Left colon (tissue), 2 donors: ENCODE results near the gene GRID2. TPM values are rescaled to one million over a fixed set of nuclear protein-coding genes. Genes with fewer than 3 reads are reported as not detected.

Source experiments
- ATAC-seq: fragments of 200-7000 bp; cut with Tn5 transposase; one replicate; pipeline ENCODE4 v1.9.1; 2020; ENCODE audit warnings: mild to moderate bottlenecking, moderate library complexity
- DNase-seq, 2 donors: peaks; one replicate each; pipeline ENCODE4 v3.0.0-alpha.2; 2020
- intact Hi-C, 2 donors: fragments of 100-400 bp; cut with DNase I in 1 of 2; cut with micrococcal nuclease in 1 of 2; formaldehyde crosslinking; loops; one replicate each; pipeline versions ENCODE4 v1.11.2 to v1.14.0; 2022; cut with DNase I, micrococcal nuclease
- total RNA-seq, 2 donors: library from RNA; stranded (reverse); fragmentation: NEBNext Ultra II Directional; extraction: Animal tissue kit (Norgen Biotek cat#: 25700); gene quantifications; one replicate each; pipeline ENCODE4 v1.2.1, GENCODE V29; 2021
- donor health status: DM: no; HTN: no; CAD: no.
- donor health status: DM: yes; HTN: yes; CAD: no.

Gene GRID2
- total RNA-seq, 2 donors from 2014 or later = not detected

DNA sequence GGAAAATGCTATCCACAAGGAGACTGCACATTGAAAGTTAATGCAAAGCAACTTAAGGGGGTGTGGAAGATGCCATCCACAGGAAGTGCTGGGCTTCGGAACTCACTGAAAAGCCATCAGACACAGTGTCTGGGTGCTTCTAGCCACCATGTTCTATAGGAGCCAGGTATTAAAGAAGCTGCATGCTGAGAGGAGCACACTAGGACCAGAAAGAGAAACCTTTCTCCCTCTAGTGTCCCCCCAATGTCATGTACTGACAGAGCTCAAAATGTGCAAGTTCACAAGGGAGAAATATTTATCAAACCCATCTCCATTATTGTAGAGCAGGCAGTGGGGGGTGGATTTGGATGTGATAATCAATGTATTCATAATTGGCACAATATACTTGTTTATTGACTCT is 510.9 kb downstream of the GRID2 start:
- intact Hi-C loops = no loop called here
- no peak for DNase-seq
- ATAC-seq = no peak

DNA sequence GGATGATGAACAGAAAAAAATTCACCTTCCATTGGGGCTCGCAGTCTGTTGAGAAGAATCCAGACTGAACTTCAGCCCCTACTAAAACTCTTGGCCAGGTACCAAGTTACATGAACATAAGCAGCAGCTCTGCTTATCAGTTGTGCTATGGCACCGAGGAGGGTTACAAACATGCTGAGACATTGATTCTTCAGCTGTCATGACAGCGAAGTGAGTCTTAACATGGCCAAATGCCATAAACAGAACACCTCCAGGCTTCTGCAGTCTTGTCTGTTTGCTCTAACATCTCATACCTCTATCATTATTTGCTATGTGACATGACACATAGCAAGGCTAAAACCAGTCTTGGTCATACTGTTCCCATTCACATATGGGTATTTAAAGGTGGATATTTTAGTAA is 521.5 kb downstream of the GRID2 start:
- ATAC-seq (no peak), DNase-seq (no peak)
- intact Hi-C loops = no loop called here

DNA sequence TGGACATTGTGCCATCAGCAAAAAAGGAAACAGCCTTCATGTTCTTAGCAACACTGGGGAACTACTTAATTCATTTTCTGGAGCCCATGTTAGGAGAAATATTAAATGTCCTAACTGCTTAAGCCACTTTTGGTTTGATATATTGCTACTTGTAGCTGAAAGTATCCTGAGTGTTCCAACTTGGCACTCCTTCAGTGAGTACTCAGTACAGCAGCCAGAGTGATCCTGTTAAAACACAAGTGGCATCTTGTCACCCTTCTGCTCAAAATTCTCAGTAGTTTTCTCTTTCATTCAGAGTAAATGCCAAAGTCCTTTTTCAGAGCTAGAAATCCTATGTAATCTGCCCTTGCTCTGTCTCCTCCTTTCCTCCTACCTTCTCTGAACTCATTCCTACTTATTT is 522.0 kb downstream of the GRID2 start:
- intact Hi-C loops = no loop called here
- no peak for ATAC-seq

DNA sequence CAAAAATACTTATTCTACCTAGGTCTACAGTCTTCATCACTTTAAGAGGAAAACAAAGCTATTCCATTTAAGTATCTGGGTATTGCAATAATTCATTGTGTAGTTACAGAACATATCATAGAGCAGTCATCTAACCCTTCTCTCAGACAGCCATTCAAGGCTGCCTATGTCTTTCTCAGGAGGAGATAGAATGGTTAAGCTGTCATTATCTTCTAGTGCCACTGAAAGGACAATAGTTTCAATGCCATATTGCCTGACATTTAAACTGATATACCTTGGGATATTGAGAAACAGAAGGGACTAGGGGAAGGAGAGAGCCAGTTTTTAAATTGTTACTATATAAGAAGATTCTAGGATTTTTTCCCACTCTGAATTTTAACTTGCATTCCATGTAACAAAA is 527.0 kb downstream of the GRID2 start:
- intact Hi-C loops = no loop called here
- ATAC-seq (no peak), DNase-seq (no peak)

More for the DNA sequence above, 522.0 kb downstream of the GRID2 start:
- no peak for DNase-seq

DNA sequence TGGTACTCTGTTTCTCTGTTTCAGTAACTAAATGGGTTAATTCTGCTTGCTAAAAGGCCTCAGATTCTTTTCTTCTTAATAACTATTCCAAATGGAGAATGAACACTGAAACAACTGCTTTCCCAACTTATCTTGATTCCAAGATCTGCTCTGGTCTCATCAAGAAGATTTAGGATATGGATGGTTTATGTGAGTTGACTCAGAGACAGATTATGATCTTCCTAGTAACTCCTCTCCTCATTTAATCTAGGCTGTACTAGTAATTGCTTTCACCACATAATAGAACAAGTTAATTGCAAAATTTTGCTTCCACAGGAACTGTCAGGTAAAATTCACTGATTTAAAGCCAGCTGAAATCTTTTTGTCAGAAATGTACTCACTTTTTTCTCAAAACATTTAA is 537.1 kb downstream of the GRID2 start:
- ATAC-seq (no peak), DNase-seq (no peak)
- intact Hi-C loops = no loop called here

DNA sequence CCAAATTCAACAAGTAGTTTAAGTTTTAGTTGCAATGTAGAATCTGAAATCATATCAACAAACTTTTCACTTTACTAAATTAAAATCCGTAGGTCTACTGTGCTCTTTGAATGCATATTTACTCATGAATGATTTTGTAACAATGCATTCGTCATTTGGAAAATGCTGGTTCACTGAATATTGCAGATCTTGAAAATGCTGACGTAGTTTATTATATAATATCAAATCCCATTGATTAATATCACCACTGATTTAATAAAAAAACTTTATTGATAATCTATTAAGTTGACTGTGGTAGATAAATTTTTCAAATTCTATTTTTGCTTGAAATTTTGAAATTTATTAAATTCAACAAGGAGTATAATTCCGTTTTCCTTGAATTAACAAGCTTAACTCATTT is 540.0 kb downstream of the GRID2 start:
- DNase-seq = no peak
- intact Hi-C loops = no loop called here
- no peak for ATAC-seq

DNA sequence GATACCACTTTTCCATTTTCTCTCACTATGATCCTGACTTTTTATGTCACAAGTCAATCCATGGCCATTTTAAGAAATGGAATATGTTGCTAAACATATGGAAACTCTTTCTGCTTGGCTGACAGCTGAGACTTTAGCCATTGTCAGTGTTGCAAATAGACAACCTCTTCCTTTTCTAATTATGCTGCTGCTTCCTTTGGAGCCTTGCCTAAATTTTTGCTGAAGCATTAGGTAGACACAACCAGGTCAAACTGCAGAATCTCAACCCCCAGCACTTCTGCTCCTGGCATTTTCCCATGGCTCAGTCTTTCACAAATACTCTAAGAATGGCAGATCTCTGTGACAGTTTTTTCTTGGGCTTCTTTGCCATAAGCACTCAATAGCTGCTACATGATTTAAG is 543.3 kb downstream of the GRID2 start:
- intact Hi-C loops = no loop called here
- ATAC-seq (no peak), DNase-seq (no peak)

DNA sequence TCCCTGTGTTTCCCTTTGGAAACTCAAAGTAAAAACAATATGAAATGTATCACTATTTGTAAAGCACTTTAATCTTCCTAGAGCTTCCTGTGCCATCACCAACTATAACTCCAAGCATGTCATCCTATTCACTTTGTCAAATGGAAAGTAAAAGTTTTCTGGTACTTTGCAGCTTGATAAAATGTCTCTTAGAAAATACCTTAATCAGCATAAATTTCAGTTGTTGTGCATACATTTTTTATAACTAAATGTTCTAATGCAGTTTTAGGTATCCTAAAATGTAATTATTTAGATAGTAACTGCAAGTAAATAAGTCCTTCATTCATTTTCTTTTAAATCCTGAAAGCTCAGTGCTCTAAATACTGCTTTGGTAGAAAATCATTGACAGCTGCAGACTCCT is 558.7 kb downstream of the GRID2 start:
- intact Hi-C loops = no loop called here
- ATAC-seq (no peak), DNase-seq (no peak)

DNA sequence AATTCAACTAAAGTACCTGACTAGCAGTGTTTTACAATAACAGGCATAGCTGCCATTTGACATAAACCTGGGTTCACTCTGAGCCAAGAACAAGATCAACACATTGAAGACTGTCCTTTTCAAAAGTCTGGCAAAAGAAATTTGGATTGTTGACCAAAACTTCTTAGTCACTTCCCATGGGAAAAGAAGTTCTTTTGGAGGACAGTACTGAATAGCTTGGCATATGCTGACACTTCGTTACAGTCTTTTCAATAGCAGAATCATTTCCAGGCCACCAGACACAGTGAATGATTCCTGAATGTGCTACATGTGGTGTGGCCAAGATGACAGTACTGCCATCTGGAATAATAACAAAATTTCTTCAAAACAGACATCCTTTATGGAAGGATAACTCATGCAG is 560.3 kb downstream of the GRID2 start:
- no peak for DNase-seq
- intact Hi-C loops = no loop called here
- ATAC-seq = no peak

DNA sequence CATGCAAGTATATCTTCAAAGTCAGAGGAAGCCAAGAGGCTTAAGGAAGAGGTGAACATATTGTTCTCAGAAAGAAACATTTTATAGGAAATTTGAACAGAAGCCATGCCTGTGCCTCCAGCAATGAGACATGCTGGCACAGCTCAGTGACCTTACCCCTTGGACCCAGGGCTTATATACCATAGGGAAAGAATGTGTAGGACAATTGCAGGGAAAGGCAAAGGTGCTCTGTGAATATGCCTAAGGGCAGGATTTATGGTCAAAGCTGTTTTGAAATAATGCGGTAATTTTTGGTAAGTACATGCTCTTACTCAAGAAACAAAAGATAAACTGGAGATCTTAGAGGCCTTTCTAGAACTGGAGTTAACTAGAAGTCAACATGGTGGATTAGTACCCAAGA is 568.8 kb downstream of the GRID2 start:
- no peak for DNase-seq
- intact Hi-C loops = no loop called here
- ATAC-seq = no peak

DNA sequence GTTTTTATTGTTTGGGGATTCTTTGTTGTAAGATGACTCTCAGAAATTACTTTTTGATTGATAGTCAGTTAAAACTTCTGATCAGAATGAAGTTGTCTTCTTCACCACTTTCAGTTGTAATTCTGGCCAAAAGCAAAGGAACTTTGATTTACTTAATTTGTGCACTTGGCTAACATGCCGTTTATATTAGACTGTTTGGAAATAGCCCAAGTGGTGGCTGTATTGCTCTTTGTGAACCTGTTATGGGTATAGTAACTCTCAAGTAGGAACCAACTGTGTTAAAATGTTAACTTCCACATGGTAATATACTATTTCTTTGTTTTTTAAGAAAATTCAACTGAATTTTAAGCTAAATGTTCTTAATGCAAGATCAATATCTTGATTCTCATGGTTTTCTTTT is 581.9 kb downstream of the GRID2 start:
- no peak for DNase-seq
- no peak for ATAC-seq
- intact Hi-C loops = no loop called here

DNA sequence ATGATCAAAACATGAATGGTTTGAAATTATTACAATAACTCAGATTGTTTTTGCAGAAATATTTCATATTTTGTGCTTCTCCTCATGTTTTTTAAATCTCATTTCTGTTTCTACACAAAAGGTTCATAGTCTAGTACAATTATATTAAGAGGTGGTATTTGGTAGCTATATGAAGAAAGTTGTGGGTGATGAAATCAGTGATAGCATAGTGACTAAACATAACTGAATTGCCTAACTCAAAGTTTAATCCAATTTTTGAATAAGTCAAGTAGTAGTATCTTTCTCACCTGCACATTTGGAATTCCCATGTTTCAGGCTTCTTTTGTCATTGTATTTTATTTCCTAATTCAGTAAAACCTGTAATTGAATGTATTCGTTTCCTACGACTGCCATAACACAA is 648.7 kb downstream of the GRID2 start:
- DNase-seq (no peak), ATAC-seq (no peak)
- intact Hi-C loops = no loop called here

DNA sequence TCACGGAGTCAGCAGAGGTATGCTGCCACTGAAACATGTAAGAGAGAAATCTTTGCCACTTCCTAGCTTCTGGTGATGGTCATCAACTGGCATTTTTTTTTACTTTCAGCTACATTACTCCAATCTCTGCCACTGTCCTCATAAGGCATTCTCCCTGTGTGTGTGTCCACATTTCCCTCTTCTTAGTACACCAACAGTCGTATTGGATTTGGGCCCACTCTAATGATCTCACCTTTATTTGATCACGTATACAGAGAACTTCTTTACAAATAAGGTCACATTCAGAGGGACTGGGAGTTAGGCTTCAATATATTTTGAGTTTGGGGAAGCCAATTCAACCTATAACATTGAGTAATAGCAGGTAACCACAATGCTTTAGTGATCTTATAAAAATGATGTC is 649.1 kb downstream of the GRID2 start:
- DNase-seq (no peak), ATAC-seq (no peak)
- intact Hi-C loops = no loop called here

DNA sequence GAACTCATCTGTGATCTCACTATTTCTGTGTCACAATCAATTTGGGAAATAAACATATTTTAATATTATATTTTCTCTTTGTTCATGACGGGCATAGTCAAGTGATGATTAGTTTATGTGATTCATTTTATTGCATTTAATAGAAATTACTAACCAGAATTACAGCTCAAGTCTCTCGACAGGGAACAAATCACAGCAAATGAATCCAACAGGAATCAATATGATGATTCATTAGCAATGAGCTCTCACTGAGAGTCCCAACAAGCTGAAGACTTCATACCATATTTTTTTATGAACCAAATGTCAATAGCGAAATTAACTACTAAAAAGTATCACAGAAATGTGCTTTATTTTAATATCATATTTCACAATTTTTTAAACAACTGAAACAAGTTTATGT is 649.7 kb downstream of the GRID2 start:
- intact Hi-C loops = no loop called here
- no peak for DNase-seq

DNA sequence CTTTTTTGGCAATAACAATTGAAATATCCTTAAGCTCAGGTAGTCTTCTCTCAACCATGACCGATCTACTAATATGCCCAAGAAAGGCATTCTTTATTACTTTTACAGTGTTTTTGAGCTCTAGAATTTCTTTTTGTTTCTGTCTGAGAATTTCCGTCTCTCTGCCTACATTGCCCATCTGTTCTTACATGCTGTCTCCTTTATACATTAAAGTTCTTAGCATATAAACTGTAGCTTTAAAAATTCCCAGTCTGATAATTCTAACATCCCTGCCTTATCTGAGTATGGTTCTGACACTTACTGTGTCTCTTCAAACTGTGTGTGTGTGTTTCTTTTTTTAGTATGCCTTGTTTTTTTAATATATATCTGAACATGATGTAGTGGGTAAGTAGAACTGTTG is 658.1 kb downstream of the GRID2 start:
- intact Hi-C loops = no loop called here
- DNase-seq (no peak), ATAC-seq (no peak)

More for the DNA sequence above, 649.7 kb downstream of the GRID2 start:
- ATAC-seq = no peak

DNA sequence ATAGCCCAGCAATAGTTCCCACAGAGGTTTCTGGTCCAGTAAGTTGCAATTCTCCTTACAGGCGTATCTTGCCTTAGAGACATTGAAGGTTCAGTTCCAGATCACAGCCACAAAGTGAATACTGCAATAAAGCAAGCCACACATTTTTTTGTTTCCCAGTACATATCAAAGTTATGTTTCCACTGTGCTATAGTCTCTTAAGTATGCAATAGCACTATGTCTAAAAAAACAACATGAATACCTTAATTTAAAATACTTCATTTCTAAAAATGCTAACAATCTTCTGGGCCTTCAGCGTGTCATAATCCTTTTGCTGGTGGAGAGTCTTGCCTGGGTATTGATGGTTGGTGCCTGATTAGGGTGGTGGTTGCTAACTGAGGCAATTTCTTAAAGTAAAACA is 659.1 kb downstream of the GRID2 start:
- DNase-seq (no peak), ATAC-seq (no peak)
- intact Hi-C loops = no loop called here

DNA sequence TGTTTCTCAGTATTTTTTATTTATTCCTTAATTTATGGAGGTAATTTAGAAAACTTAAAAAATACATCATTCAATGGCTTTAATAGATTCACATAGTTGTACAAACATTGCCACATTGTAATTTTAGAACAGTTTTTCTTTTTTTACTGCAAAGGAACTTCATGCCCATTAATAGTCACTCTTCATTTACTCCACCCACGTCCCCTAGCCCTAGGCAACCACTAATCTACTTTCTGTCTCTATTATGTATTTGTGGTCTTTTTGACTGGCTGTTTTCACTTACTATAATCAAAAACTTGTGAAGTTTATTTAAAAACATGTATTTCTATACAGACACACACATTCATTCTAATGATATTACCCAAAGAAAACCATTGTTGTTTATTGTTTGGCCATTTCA is 664.8 kb downstream of the GRID2 start:
- intact Hi-C loops = no loop called here
- ATAC-seq = no peak
- DNase-seq = no peak

DNA sequence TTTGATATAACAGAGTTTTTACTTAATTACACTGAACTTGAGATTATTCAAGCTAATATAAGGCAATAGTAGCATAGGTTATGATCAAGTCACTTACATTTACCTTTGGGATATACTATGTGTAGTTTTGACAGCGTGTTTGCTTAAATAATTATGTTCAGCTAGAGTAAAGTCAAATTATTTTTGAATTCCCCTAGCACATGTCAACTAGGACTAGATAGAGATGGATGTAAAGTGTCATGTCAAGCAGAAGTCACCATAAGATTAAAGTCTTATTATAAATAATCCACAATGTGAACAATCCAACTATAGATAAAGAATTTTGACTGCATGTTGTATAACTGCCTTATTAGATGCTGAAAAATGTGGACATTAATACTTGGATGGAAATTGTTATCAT is 665.2 kb downstream of the GRID2 start:
- DNase-seq (no peak), ATAC-seq (no peak)
- intact Hi-C loops = no loop called here

DNA sequence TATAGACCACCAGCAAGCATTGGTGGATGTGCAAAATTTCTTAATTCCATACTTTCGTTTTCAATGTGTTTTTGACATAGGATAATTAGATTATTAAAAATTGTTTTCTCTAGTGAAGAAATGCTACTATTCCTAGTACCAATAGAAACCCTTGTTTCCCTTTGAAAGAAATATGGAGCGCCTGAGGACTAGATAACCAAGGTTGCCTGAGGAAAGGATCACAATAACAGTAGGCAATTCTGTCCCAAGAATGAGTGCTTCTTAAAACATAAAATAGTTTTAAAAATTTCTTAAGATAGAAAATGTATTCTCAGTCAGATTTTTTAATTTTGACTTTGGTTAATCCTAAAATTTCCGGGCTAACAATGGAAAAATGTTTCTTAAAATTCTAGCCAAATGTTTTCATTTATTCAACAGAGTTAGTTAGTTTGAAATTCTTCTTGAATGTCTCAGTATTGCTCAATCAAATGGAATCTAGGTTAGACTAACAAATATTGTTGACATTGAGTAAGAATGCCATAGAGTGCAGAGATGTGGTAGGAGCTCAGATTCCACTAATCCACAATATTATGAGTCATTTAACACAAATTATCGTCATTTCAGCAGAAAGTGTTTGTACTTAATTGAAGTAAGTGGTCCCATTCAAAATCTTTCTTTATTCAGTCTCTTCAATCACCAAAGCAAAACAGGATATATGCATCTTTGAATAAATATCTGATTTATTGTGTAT is 666.0 kb downstream of the GRID2 start:
- intact Hi-C loops = no loop called here
- no peak for ATAC-seq
- DNase-seq = no peak

DNA sequence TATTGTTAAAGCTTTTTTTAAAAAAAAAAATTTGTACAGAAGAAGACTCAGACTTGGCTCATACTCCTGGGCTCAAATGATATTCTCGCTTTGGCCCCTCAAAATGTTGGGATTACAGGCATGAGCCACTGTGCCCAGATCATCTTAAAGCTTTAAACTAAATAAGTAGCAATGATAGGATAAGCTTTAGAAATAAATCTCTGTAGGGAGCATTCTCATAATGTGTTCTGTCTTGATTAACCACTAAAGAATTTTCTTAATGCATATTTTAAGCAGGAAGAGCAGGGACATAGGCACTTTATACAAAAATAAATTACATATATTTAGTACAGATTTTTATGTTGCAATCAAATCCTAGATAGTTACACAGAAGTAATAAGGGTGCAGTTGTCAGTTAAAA is 667.2 kb downstream of the GRID2 start:
- intact Hi-C loops = no loop called here
- ATAC-seq = no peak
- DNase-seq = no peak

DNA sequence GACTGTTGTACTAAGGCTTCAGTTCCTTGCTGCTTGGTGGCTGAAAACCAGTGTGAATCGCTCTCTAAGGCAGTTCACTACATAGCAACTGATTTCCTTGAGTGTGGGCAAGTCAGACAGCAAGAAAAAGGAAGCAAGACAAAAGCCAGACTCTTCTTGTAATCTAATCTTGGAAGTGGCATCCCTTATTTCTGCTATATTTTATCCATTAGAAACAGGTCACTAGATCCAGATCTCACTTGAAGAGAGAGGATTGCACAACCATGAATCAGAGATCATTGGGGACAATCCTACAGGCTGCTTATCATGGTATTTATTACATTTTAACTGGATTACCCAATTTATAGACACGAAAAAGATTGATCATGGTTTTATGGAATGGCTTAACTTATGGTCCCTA is 684.5 kb downstream of the GRID2 start:
- DNase-seq = no peak

DNA sequence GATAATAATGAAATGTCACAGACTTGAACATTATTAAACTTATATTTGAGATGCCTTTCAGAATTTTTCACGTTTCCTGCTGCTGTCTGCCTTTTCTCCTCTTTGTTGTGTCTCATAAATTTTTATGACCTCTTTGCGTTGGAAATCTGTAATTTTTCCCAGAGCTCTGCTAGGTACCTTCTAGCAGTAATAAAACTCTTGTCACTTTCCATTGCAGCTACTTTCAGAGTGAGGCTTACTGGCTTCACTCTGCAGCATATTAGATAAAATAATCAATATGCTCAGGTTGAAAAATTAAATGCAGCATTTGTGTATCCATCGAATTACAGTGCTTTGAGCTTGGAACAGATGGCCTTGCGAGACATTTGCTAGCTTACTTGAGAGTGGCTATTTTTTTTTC is 689.0 kb downstream of the GRID2 start:
- ATAC-seq (no peak), DNase-seq (no peak)
- intact Hi-C loops = no loop called here

More for the DNA sequence above, 684.5 kb downstream of the GRID2 start:
- no peak for ATAC-seq
- intact Hi-C loops = no loop called here
